Fibroblast of lung (primary cell): Measurements from ENCODE around the gene TOP1.

Source experiments
- EZH2 ChIP-seq: IDR thresholded peaks from 2 replicates; pipeline ENCODE4 v1.5.1; 2012; ENCODE audit warnings: low read length, control low read depth, mild to moderate bottlenecking; ENCODE audit errors: missing control alignments
- TF ChIP-seq, protein P1 (sequence below), 2 donors: IDR thresholded peaks in 1 of 2; conservative IDR thresholded peaks in 1 of 2; 1 replicate in 1 of 2; 2 replicates in 1 of 2; pipeline ENCODE4 v1.5.1; 2011 to 2012; ENCODE audit warnings: low read length in 2 of 2, control low read depth in 1 of 2, inconsistent platforms in 1 of 2, low read depth in 1 of 2, mild to moderate bottlenecking in 1 of 2

DNA sequence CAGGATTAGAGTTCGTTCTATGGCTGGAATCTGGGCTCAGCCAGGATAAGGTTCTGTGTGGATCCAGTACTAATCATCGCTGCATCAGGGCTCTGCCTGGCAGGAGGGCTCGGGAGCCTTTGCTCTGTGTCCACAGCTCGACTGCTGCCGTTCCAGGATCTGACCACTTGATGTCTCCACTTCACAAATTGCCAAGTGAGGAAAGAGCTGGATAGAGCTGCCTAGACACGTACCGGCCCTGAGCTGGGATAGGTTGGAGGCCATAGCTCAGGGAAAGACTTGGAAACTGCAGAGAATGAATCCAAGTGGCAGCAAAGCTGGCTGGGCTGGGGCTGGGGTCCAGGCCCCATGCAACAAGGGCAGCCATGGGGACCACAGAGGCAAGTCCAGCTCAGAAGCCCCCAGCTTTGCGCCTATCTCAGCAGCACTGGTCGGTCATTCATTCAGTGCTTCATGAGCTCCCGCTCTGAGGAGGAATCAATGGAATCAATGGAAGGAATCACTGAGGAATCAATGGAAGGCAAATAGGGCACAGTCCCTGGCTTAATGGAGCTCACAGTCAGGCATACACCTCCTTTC is 38.0 kb upstream of the TOP1 start:
- TF ChIP-seq, protein P1, sequence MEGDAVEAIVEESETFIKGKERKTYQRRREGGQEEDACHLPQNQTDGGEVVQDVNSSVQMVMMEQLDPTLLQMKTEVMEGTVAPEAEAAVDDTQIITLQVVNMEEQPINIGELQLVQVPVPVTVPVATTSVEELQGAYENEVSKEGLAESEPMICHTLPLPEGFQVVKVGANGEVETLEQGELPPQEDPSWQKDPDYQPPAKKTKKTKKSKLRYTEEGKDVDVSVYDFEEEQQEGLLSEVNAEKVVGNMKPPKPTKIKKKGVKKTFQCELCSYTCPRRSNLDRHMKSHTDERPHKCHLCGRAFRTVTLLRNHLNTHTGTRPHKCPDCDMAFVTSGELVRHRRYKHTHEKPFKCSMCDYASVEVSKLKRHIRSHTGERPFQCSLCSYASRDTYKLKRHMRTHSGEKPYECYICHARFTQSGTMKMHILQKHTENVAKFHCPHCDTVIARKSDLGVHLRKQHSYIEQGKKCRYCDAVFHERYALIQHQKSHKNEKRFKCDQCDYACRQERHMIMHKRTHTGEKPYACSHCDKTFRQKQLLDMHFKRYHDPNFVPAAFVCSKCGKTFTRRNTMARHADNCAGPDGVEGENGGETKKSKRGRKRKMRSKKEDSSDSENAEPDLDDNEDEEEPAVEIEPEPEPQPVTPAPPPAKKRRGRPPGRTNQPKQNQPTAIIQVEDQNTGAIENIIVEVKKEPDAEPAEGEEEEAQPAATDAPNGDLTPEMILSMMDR (conservative IDR thresholded peaks at IDR 0.05 in 1 of 2, IDR thresholded peaks at IDR 0.05 in 1 of 2; ENCODE audit: low read depth in 1 of 2, low read length in 2 of 2): peak; percentile 88 to 91
- TF ChIP-seq EZH2: no peak
